Hematopoietic multipotent progenitor cell treated with erythropoietin and hydrocortisone succinate and interleukin-3 and kit ligand, for 4 days (in vitro differentiated cells): Measurements from ENCODE around the gene BIRC7.

Source experiments
- DNase-seq: peaks from one replicate; pipeline ENCODE4 v3.0.0-alpha.2; 2015

The BIRC7 gene

GRCh38 chr20:63226042-63226943 is 9.4 kb upstream of the BIRC7 start:
- DNase-seq = no peak

GRCh38 chr20:63227260-63227659 is 8.4 kb upstream of the BIRC7 start:
- DNase-seq = no peak

- DNase-seq = no peak
These were observed 6.9 kb upstream of the BIRC7 start for GRCh38 chr20:63228806-63229205.

- peak; percentile 69 for DNase-seq
These were observed 4.9 kb upstream of the BIRC7 start for GRCh38 chr20:63230800-63231268.

DNA sequence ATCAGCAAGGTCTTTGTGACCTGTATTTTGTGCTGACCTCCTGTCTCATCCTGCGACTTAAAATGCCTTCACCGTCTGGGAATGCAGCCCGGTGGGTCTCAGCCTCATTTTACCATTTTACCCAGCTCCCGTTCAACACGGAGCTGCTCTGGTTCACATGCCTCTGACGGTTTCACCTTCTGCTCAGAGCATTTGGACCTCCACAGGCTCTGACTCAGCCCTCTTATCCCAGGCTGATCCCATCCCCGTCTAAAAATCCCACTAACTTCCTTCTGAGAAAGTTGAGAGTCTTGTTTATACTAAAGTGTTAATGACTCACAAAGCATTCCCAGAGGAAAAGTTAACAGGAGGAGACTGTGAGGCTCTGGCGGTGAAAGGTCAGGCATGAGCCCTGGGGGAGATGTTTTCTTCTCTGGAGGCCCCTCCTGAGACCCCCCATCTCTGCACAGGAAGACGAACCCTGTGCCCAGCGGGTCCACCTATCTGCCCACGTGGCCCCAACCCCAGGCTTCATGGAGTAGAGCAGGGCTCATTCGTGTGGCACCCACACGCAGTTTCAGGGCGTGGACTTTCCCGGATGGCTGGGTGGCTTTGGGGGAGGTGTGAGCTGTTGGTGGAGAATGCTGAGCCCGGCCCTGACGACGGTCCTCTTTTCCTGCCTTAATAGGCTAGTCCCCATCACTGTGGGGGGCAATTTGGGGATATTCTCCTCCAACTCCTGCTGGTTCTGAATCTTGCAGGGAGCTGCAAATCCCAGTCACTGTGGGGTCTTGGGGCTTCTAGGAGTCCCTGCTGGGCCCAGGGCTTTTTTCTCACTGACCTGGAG is 3.3 kb upstream of the BIRC7 start:
- DNase-seq = no peak

- DNase-seq = no peak
These were observed 2.7 kb upstream of the BIRC7 start for GRCh38 chr20:63233061-63233344.

GRCh38 chr20:63233924-63234323 is 1.8 kb upstream of the BIRC7 start:
- no peak for DNase-seq

DNA sequence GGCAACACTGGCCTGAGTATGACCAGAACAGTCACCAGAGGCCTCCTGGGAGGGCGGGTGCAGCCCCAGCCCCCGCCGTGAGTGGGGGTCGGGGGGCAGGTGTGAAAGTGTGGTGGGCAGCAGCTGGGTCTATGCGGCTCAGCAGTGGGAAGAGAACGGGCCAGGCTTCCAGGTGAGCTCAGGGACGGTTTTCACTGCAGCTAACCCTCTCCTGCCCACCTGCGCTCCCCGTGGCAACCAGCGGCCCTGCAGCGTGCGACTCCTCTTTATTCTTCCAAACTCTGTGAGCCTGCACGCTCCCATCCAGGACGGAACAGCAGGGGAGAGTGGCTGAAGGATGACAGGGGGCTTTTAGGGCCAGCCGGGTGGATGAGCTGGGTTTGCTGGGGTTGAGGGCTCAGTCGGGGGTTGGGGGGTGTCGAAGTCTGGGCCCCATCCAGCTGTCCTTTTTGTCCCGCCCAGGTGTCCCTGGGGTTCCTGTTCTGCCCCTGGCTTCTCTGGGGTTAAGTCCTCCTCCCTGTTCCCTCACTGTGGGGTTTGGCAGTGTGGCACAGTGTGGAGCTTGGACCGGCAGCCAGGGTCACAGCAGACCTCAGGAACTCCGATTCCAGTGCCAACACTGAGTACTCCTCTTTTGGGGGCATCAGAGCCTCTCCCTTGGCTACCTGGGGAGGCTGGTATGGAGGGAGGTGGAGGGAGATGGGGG is 859 bp upstream of the BIRC7 start:
- peak; percentile 43 for DNase-seq

- DNase-seq = no peak
These were observed 572 bp downstream of the BIRC7 start for GRCh38 chr20:63236116-63236837.

DNA sequence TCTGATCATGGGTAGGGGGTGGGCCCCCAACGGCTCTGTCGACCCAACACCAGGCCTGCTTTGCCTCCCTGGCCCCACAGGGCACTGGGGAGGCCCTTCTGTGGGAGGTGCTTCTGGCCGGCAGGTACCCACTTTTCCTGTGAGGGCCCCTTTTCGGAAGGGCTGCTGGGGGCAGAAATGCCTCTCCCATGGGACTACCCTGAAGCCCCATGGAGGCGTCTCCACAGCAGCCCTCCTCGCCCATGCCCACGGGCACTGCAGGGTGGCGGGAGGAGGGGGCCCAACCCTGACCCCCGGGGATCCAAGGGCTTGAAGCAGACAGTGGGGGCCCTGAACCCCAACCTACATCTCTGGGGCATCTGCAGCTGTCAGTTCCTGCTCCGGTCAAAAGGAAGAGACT is 2.3 kb downstream of the BIRC7 start:
- no peak for DNase-seq

- peak; percentile 37 for DNase-seq
These were observed 2.9 kb downstream of the BIRC7 start for GRCh38 chr20:63238514-63239125.

- DNase-seq = no peak
These were observed 3.7 kb downstream of the BIRC7 start for GRCh38 chr20:63239431-63239830.

DNA sequence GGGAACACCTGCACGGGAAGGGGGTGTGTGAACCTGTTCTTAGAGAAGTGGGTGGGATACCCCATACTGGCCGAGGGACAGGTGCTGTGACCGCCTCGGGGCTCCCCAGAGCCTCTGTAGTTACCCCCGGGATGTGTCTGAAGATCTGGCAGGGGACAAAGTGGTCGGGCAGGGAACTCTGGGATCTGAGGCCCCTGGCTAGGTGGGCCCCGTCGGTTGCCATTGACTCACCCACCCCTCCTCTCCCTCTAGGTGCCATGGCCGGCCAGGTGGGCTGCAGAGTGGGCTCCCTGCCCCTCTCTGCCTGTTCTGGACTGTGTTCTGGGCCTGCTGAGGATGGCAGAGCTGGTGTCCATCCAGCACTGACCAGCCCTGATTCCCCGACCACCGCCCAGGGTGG is 4.3 kb downstream of the BIRC7 start:
- no peak for DNase-seq

DNA sequence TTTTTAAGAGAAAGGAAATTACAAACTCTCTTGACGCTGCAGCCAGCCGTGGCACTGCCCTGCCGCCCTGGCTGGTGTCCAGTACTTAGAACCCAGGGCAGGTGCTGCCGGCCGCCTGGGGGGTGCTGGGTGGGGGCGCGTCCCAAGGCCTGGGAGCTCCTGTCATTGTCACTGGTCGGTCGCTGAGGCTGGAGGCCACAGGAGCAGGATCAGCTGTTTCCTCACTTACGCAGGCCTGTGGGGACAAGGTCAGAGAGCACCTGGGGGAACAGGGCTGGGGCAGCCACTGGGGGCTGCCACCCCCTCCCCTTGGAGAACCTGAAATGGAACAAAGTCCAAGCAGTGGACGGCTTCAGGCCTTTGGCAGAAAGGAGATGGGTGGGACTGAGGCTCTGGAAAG is 5.6 kb downstream of the BIRC7 start:
- DNase-seq = no peak

DNA sequence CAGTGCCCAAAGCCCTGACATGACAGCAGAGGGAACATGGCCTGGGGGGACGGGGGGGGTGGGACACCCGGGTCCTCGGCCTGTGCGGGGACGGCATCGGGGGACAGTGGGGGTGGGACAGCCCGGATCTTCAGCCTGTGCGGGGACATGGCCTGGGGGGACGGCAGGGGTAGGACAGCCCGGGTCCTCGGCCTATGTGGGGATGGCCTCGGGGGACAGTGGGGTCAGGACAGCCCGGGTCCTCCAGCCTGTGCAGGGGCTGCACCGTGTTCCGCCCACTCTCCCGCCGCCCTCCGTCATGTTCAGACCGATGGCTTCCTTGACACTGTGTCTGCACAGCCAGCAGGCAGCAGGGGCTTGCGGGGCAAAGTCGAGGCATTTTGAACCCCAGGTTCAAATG is 7.0 kb downstream of the BIRC7 start:
- no peak for DNase-seq

- DNase-seq = no peak
These were observed 8.0 kb downstream of the BIRC7 start for GRCh38 chr20:63243604-63244247.

GRCh38 chr20:63244468-63244867 is 8.8 kb downstream of the BIRC7 start:
- DNase-seq = no peak

GRCh38 chr20:63246490-63247288 is 11.0 kb downstream of the BIRC7 start:
- no peak for DNase-seq

- no peak for DNase-seq
These were observed 12.0 kb downstream of the BIRC7 start for GRCh38 chr20:63247671-63248228.

- no peak for DNase-seq
These were observed 13.3 kb downstream of the BIRC7 start for GRCh38 chr20:63248835-63249591.
